GM13977 (cell line): ENCODE data around the gene UQCR11.

ENCODE experiments used
- DNase-seq: peaks from one replicate; pipeline ENCODE4 v3.0.0; 2012; ENCODE audit warnings: low spot score
- CTCF ChIP-seq: IDR thresholded peaks from 2 replicates; pipeline ENCODE4 v1.5.1; 2012; ENCODE audit warnings: mild to moderate bottlenecking, control low read depth; ENCODE audit not compliant: insufficient read depth; ENCODE audit errors: extremely low read depth, missing control alignments
- in situ Hi-C: fragments of 300-500 bp; cut with MboI; formaldehyde crosslinking; loops from one replicate; pipeline ENCODE4 v1.12.0; 2022; ENCODE audit warnings: low sequenced_read_pairs, low pct_unique_long_range_greater_than_20kb, mixed read lengths, inconsistent platforms; ENCODE audit not compliant: unreplicated experiment

UQCR11 gene

GRCh38 chr19:1591421-1592023 is 13.7 kb downstream of the UQCR11 start:
- in situ Hi-C loops, result no loop called here
- no peak for TF ChIP-seq CTCF
- DNase-seq, result no peak

DNA sequence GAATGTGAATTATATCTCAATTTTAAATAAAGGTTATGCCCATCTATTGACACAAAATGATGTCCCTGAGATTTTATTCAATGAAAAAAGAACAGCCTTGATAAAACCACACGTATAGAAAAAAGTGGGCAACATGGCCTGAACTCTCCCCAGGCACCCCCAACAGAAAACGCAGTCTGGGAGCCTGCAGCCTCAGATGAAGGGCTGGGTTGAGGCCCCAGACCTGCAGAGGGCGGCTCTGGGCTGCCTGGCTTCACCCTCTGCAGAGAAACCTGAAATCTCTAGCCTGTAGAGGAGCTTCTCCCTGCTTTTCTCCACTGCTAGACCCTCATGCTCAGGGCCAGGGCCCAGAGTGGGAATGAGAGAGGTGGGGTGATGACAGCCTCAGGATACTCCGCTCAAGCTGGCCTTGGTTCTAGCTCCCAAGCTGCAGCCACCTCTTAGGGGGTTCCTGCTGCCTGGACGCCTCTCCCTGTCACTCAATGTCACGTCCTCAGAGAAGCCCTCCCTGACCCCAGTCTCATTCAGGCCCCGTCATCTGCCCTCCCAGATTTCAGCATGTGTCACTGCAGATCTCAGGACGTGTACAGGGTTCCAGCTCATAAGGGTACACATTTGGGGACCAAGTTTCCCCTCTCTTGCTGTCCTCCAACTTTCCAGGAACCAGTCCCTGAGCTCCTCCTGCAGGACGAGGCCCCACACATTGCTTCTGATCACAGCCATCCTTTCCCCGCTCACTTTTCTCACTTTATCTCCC is 14.4 kb downstream of the UQCR11 start:
- peak; percentile 52 for TF ChIP-seq CTCF
- in situ Hi-C loops, result no loop called here
- DNase-seq, result peak; percentile 77

- in situ Hi-C loops, result no loop called here
- DNase-seq, result no peak
Measured at GRCh38 chr19:1587872-1588271, 17.4 kb downstream of the UQCR11 start.

GRCh38 chr19:1585243-1585580 is 20.1 kb downstream of the UQCR11 start:
- DNase-seq, result no peak
- no peak for TF ChIP-seq CTCF
- in situ Hi-C loops, result no loop called here

More at GRCh38 chr19:1587872-1588271, 17.4 kb downstream of the UQCR11 start:
- TF ChIP-seq CTCF, result no peak

GRCh38 chr19:1584500-1585242 is 20.6 kb downstream of the UQCR11 start:
- in situ Hi-C loops, result no loop called here
- no peak for TF ChIP-seq CTCF
- DNase-seq, result no peak

- no peak for DNase-seq
- TF ChIP-seq CTCF, result no peak
- in situ Hi-C loops, result no loop called here
Measured at GRCh38 chr19:1582201-1582600, 23.1 kb downstream of the UQCR11 start.
